Kidney (tissue), 14 donors: Measurements from ENCODE around the gene TBL1XR1. TPM values are rescaled to one million over a fixed set of nuclear protein-coding genes. Genes with fewer than 3 reads are reported as not detected.

ENCODE experiments used
- DNase-seq, 5 donors: peaks; one replicate each; pipeline ENCODE4 v3.0.0-alpha.2; 2013 to 2020
- FAIRE-seq: peaks from 2 replicates; lab custom pipeline; 2012; peaks lifted over from hg19 to GRCh38; lab: Jason Lieb, UNC
- H3K27ac ChIP-seq, 2 donors: one replicate each; pipeline ENCODE4 v1.7.0; 2013; ENCODE audit warnings: low read depth in 2 of 2, low read length in 2 of 2, inconsistent platforms in 1 of 2
- H3K27me3 ChIP-seq: one replicate; pipeline ENCODE4 v1.7.1; 2013; ENCODE audit warnings: low read length, inconsistent platforms; ENCODE audit not compliant: control insufficient read depth, insufficient read depth
- H3K36me3 ChIP-seq, 3 donors: one replicate each; pipeline versions ENCODE4 v1.7.0 to v1.7.1; 2013; ENCODE audit warnings: low read length in 3 of 3, control low read depth in 1 of 3, inconsistent platforms in 1 of 3; ENCODE audit not compliant: insufficient read depth in 3 of 3, control insufficient read depth in 2 of 3
- H3K4me1 ChIP-seq, 3 donors: one replicate each; pipeline versions ENCODE4 v1.7.0 to v1.7.1; 2013; ENCODE audit warnings: low read length in 3 of 3, inconsistent platforms in 1 of 3, low read depth in 1 of 3; ENCODE audit not compliant: control insufficient read depth in 2 of 3, insufficient read depth in 2 of 3
- H3K4me3 ChIP-seq, 3 donors: one replicate each; pipeline versions ENCODE4 v1.7.0 to v1.8.1; 2013; ENCODE audit warnings: low read length in 3 of 3, control low read depth in 1 of 3, inconsistent platforms in 1 of 3
- H3K9ac ChIP-seq, 3 donors: one replicate each; pipeline versions ENCODE4 v1.7.0 to v1.7.1; 2013; ENCODE audit warnings: low read length in 3 of 3, control low read depth in 1 of 3, inconsistent platforms in 1 of 3
- H3K9me3 ChIP-seq, 3 donors: one replicate each; pipeline versions ENCODE4 v1.7.0 to v1.7.1; 2013; ENCODE audit warnings: low read length in 3 of 3, control low read depth in 1 of 3, inconsistent platforms in 1 of 3; ENCODE audit not compliant: control insufficient read depth in 2 of 3, insufficient read depth in 1 of 3
- CTCF ChIP-seq: IDR thresholded peaks from 3 replicates; pipeline ENCODE4 v1.5.1; 2012; ENCODE audit warnings: mild to moderate bottlenecking, moderate library complexity, borderline replicate concordance; ENCODE audit not compliant: insufficient read depth; ENCODE audit errors: extremely low read depth
- intact Hi-C: fragments of 100-400 bp; cut with DNase I; formaldehyde crosslinking; loops from one replicate; pipeline ENCODE4 v1.11.1; 2022
- polyA plus RNA-seq: library from polyadenylated mRNA; stranded (reverse); fragments of 350-450 nt; fragmentation: Illumina TruSeq; extraction: RNeasy Lipid Tissue Mini Kit (QIAGEN cat#74804); gene quantifications from one replicate; pipeline ENCODE4 v1.2.3, GENCODE V29; 2014; ENCODE audit warnings: low read depth, low replicate concordance; ENCODE audit not compliant: insufficient read depth
- total RNA-seq: library from RNA; stranded (reverse); fragmentation: NEBNext Ultra II Directional; extraction: Animal tissue kit (Norgen Biotek cat#: 25700); gene quantifications from one replicate; pipeline ENCODE4 v1.2.1, GENCODE V29; 2021
- donor health status: control.
- donor health status: control.
- donor health status: control.
- donor health status: control.
- donor health status: control.
- donor health status: DM: yes; HTN: yes; CAD: no.
- donor health status: Normal renal cell carcinoma (clear cell type).

Gene TBL1XR1
- total and polyA plus RNA-seq, 2 donors from 2014 or later: 31.3 to 205 TPM

DNA sequence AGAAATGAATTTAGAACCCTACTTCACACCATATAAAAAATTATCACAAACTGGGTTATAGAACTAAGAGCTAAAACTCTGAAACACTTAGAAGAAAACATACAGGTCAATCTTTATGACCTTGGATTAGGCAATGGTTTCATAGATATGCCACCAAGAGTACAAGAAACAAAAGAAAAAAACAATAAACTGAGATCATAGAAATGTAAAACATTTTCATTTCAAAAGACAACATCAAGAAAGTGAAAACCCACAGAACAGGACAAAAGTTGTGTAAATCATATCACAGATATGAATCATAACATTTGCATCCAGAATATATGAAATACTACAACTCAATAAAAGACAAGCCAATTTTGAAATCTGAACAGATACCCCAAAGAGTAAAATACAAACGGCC is 72.4 kb downstream of the TBL1XR1 start:
- Histone ChIP-seq H3K4me1 (peaks cover 0 to 10% (median 6%) of the 10 kb centered on the region in 3 donors), H3K9me3 (no peaks in the 10 kb centered on the region)

DNA sequence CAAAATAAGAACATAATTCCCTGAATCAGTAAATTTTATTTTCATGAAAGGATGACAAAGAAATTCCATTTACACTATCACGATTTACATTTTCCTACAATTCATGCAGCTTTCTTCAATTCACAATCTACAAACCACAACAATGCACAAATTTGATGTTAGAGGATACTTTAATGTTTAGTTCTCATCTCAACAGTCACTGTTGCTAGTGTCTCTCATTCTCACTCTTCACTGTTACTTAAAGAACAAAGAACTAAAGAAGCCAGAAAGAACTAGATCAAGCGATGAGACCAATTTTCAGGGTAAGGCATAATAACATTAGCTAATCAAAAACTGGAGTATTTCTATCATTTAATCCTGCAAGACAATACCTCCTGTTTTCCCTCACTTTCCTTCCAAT is 73.5 kb downstream of the TBL1XR1 start:
- Histone ChIP-seq H3K4me3 (no peak overlapping the region), H3K9ac (no peak overlapping the region), H3K27me3 (no peaks in the 10 kb centered on the region), H3K4me1 (peaks cover 0 to 11% (median 6%) of the 10 kb centered on the region in 3 donors), H3K9me3 (no peaks in the 10 kb centered on the region), H3K36me3 (no peaks in the 10 kb centered on the region), H3K27ac (no peak overlapping the region)
- intact Hi-C loops: no loop called here
- no peak for TF ChIP-seq CTCF
- DNase-seq (no peak), FAIRE-seq (no peak)

More for the DNA sequence above, 72.4 kb downstream of the TBL1XR1 start:
- Histone ChIP-seq H3K27me3 (no peaks in the 10 kb centered on the region), H3K4me3 (no peak overlapping the region), H3K9ac (no peak overlapping the region), H3K36me3 (no peaks in the 10 kb centered on the region), H3K27ac (no peak overlapping the region)
- DNase-seq: no peak
- no peak for TF ChIP-seq CTCF
- intact Hi-C loops: no loop called here
- no peak for FAIRE-seq

DNA sequence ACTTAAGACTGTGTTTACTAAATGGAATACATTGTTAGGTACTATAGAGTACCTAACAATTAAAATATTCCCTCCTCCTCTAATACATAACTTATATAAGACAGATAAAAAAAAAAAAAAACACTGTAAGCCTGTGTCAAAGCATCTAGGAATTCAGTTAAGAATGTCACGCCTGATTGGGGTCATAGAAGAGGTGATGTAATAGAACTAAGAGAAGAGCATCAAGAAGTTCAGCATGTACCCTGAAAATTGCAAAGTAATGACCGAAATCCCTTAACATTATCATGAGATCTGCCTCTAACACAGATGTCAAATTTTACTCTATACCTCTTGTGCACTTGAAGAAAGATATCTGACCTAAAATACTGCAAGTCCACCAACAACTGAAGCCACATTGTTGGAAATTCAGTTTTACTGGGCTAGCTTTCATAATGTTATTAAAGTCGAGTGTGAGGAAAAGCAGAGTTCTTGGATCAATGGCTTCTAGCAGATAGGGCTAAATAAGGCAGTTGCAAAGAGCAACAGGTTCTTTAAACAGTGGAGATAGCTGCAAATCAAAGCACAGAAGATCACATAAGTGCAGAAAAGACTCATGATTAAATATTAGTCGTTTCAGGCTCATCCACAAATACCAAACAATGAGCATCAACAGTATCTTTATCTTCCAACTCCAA is 75.0 kb downstream of the TBL1XR1 start:
- TF ChIP-seq CTCF: no peak
- intact Hi-C loops: no loop called here
- H3K27me3 ChIP-seq: no peaks in the 10 kb centered on the region
- FAIRE-seq (no peak), DNase-seq (no peak)
- no peak overlapping the region for H3K4me3 ChIP-seq
- H3K27ac ChIP-seq: no peak overlapping the region
- no peaks in the 10 kb centered on the region for H3K9me3 ChIP-seq
- H3K9ac ChIP-seq: no peak overlapping the region
- H3K36me3 ChIP-seq: no peaks in the 10 kb centered on the region
- peaks cover 0 to 11% (median 9%) of the 10 kb centered on the region in 3 donors for H3K4me1 ChIP-seq
